Measurements from ENCODE around the gene RAB20. TPM values are rescaled to one million over a fixed set of nuclear protein-coding genes. Genes with fewer than 3 reads are reported as not detected.
"Not testable (repeated sequence)": the region's sequence is repeated elsewhere in the genome, so short reads cannot be mapped to it uniquely, and the experiment has no call there.

The RAB20 gene
- polyA plus RNA-seq, 5 donors: 16.0 to 23.2 (median 20.7) TPM

- DNase-seq: no peak
Observed at GRCh38 chr13:110492679-110493593, 68.6 kb downstream of the RAB20 start.

GRCh38 chr13:110491869-110492678 is 69.4 kb downstream of the RAB20 start:
- no peak for DNase-seq

GRCh38 chr13:110490009-110490770 is 71.3 kb downstream of the RAB20 start:
- no peak for DNase-seq

- not testable (repeated sequence) for DNase-seq
Observed at GRCh38 chr13:110486880-110487279, 74.6 kb downstream of the RAB20 start.

- no peak for DNase-seq
Observed at GRCh38 chr13:110486061-110486715, 75.3 kb downstream of the RAB20 start.

- DNase-seq: no peak
Observed at GRCh38 chr13:110485604-110486003, 75.9 kb downstream of the RAB20 start.

GRCh38 chr13:110484290-110485048 is 77.1 kb downstream of the RAB20 start:
- DNase-seq: no peak

- no peak for DNase-seq
Observed at GRCh38 chr13:110483386-110483968, 78.0 kb downstream of the RAB20 start.

GRCh38 chr13:110480161-110480560 is 81.4 kb downstream of the RAB20 start:
- DNase-seq: no peak

GRCh38 chr13:110479648-110480047 is 81.9 kb downstream of the RAB20 start:
- DNase-seq: no peak

GRCh38 chr13:110479215-110479545 is 82.3 kb downstream of the RAB20 start:
- DNase-seq: no peak

- DNase-seq: no peak
Observed at GRCh38 chr13:110478405-110479214, 82.9 kb downstream of the RAB20 start.

GRCh38 chr13:110477706-110478245 is 83.7 kb downstream of the RAB20 start:
- DNase-seq: no peak

- no peak for DNase-seq
Observed at GRCh38 chr13:110476220-110476617, 85.3 kb downstream of the RAB20 start.

- DNase-seq: no peak
Observed at GRCh38 chr13:110475550-110476219, 85.8 kb downstream of the RAB20 start.

GRCh38 chr13:110475117-110475516 is 86.4 kb downstream of the RAB20 start:
- DNase-seq: peak in 1 of 2 donors; percentile 29

- DNase-seq: no peak
Observed at GRCh38 chr13:110474713-110475112, 86.8 kb downstream of the RAB20 start.
